ENCODE results near the gene FOXP4. TPM values are rescaled to one million over a fixed set of nuclear protein-coding genes. Genes with fewer than 3 reads are reported as not detected.

Gene FOXP4
- total RNA-seq, 3 donors from 2014 or later (not counting 1 experiment from before 2014, with no cell fraction given), result 11.2 to 21.1 (median 14.7) TPM

- Histone ChIP-seq H3K4me3 (ENCODE audit: low read length) (no peak overlapping the region), H3K36me3 (ENCODE audit: control insufficient read depth, insufficient read depth, low read length) (peaks cover 2% of the 10 kb centered on the region), H3K4me1 (ENCODE audit: control insufficient read depth, insufficient read depth, low read length) (no peaks in the 10 kb centered on the region), H3K27me3 (ENCODE audit: control insufficient read depth, insufficient read depth, low read length) (no peaks in the 10 kb centered on the region), H3K9me3 (ENCODE audit: control insufficient read depth, insufficient read depth, low read length) (no peaks in the 10 kb centered on the region), H3K27ac (ENCODE audit: low read length) (no peak overlapping the region)
- intact Hi-C loops (cut with micrococcal nuclease), result no loop called here
- H3K4me1 Mint-ChIP-seq, result peaks cover 7 to 17% of the 10 kb centered on the region in 2 donors
- no peaks in the 10 kb centered on the region for H3K36me3 Mint-ChIP-seq
- no peaks in the 10 kb centered on the region for H3K27me3 Mint-ChIP-seq (ENCODE audit: low read depth in 2 of 2)
- TF ChIP-seq CTCF (IDR thresholded peaks at IDR 0.05), result no peak
- no peaks in the 10 kb centered on the region for H3K9me3 Mint-ChIP-seq
- H3K27ac Mint-ChIP-seq, result no peak overlapping the region
- WGBS (ENCODE audit: insufficient coverage), result 80% methylated on average over 2 of the region's 2 CpGs
- ATAC-seq (no peak), DNase-seq (no peak)
- H3K4me3 Mint-ChIP-seq, result no peak overlapping the region
Measured at GRCh38 chr6:41572613-41573012, 26.4 kb downstream of the FOXP4 start.

GRCh38 chr6:41573276-41573675, 27.1 kb downstream of the FOXP4 start:
- DNase-seq, result no peak
- peaks cover 7 to 24% of the 10 kb centered on the region in 2 donors for H3K4me1 Mint-ChIP-seq
- intact Hi-C loops (cut with micrococcal nuclease), result no loop called here

GRCh38 chr6:41573985-41574384, 27.8 kb downstream of the FOXP4 start:
- WGBS (ENCODE audit: insufficient coverage), result 79% methylated on average over 1 of the region's 1 CpG
- intact Hi-C loops (cut with micrococcal nuclease), result no loop called here
- no peaks in the 10 kb centered on the region for H3K9me3 Mint-ChIP-seq
- no peak for DNase-seq
- no peaks in the 10 kb centered on the region for H3K27me3 Mint-ChIP-seq (ENCODE audit: low read depth in 2 of 2)
- no peaks in the 10 kb centered on the region for H3K9me3 ChIP-seq (ENCODE audit: control insufficient read depth, insufficient read depth, low read length)
- peaks cover 2% of the 10 kb centered on the region for H3K36me3 ChIP-seq (ENCODE audit: control insufficient read depth, insufficient read depth, low read length)
- no peak overlapping the region for H3K4me3 ChIP-seq (ENCODE audit: low read length)
- no peak overlapping the region for H3K27ac Mint-ChIP-seq
- no peak for ATAC-seq
- H3K27ac ChIP-seq (ENCODE audit: low read length), result no peak overlapping the region
- no peak overlapping the region for H3K4me3 Mint-ChIP-seq
- no peak for TF ChIP-seq CTCF (IDR thresholded peaks at IDR 0.05)
- H3K36me3 Mint-ChIP-seq, result no peaks in the 10 kb centered on the region
- H3K27me3 ChIP-seq (ENCODE audit: control insufficient read depth, insufficient read depth, low read length), result no peaks in the 10 kb centered on the region
- no peaks in the 10 kb centered on the region for H3K4me1 ChIP-seq (ENCODE audit: control insufficient read depth, insufficient read depth, low read length)
- H3K4me1 Mint-ChIP-seq, result peaks cover 7 to 29% of the 10 kb centered on the region in 2 donors

More at GRCh38 chr6:41573276-41573675, 27.1 kb downstream of the FOXP4 start:
- TF ChIP-seq CTCF (IDR thresholded peaks at IDR 0.05), result no peak
- Histone ChIP-seq H3K36me3 (ENCODE audit: control insufficient read depth, insufficient read depth, low read length) (peaks cover 2% of the 10 kb centered on the region), H3K27me3 (ENCODE audit: control insufficient read depth, insufficient read depth, low read length) (no peaks in the 10 kb centered on the region), H3K27ac (ENCODE audit: low read length) (no peak overlapping the region), H3K4me1 (ENCODE audit: control insufficient read depth, insufficient read depth, low read length) (no peaks in the 10 kb centered on the region), H3K4me3 (ENCODE audit: low read length) (no peak overlapping the region), H3K9me3 (ENCODE audit: control insufficient read depth, insufficient read depth, low read length) (no peaks in the 10 kb centered on the region)
- 95% methylated on average over 5 of the region's 7 CpGs for WGBS (ENCODE audit: insufficient coverage)
- H3K36me3 Mint-ChIP-seq, result no peaks in the 10 kb centered on the region
- no peaks in the 10 kb centered on the region for H3K9me3 Mint-ChIP-seq
- no peak for ATAC-seq
- H3K27me3 Mint-ChIP-seq (ENCODE audit: low read depth in 2 of 2), result no peaks in the 10 kb centered on the region
- no peak overlapping the region for H3K4me3 Mint-ChIP-seq
- no peak overlapping the region for H3K27ac Mint-ChIP-seq

GRCh38 chr6:41575598-41575997, 29.4 kb downstream of the FOXP4 start:
- no peaks in the 10 kb centered on the region for H3K27me3 ChIP-seq (ENCODE audit: control insufficient read depth, insufficient read depth, low read length)
- H3K4me3 ChIP-seq (ENCODE audit: low read length), result no peak overlapping the region
- intact Hi-C loops (cut with micrococcal nuclease), result no loop called here
- no peak overlapping the region for H3K27ac ChIP-seq (ENCODE audit: low read length)
- TF ChIP-seq CTCF (IDR thresholded peaks at IDR 0.05), result no peak
- Mint-ChIP-seq H3K9me3 (no peaks in the 10 kb centered on the region), H3K27ac (no peak overlapping the region), H3K36me3 (no peaks in the 10 kb centered on the region), H3K4me3 (no peak overlapping the region), H3K27me3 (ENCODE audit: low read depth in 2 of 2) (no peaks in the 10 kb centered on the region), H3K4me1 (peaks cover 7 to 27% of the 10 kb centered on the region in 2 donors)
- ATAC-seq (no peak), DNase-seq (no peak)
- H3K36me3 ChIP-seq (ENCODE audit: control insufficient read depth, insufficient read depth, low read length), result no peaks in the 10 kb centered on the region
- H3K9me3 ChIP-seq (ENCODE audit: control insufficient read depth, insufficient read depth, low read length), result no peaks in the 10 kb centered on the region
- 86% methylated on average over 2 of the region's 2 CpGs for WGBS (ENCODE audit: insufficient coverage)
- no peaks in the 10 kb centered on the region for H3K4me1 ChIP-seq (ENCODE audit: control insufficient read depth, insufficient read depth, low read length)
